ENCODE results near the gene MYO1B.

MYO1B gene

GRCh38 chr2:191264647-191265081 lies 19.5 kb downstream of the MYO1B start:
- DNase-seq: no peak

GRCh38 chr2:191265311-191266170 lies 20.3 kb downstream of the MYO1B start:
- DNase-seq: no peak

DNA sequence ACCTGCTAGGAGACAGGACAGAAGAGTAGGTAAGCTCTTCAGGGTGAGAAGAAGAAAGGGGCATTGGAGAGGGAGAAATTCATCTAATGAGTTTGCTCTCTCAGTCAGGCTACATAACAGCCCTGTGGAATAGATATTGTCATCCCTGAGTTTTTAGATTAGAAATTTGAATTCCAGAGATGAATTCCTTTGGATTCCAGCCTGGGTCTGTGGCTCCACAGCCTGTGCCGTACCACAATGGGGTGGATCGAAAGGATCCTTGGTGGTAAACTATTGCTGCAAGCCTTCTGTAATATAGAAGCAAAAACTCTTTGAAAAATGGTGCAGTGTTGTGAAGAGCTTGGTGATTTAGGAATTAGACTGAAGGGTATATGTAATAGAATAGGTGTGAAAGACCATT lies 21.0 kb downstream of the MYO1B start:
- no peak for DNase-seq

DNA sequence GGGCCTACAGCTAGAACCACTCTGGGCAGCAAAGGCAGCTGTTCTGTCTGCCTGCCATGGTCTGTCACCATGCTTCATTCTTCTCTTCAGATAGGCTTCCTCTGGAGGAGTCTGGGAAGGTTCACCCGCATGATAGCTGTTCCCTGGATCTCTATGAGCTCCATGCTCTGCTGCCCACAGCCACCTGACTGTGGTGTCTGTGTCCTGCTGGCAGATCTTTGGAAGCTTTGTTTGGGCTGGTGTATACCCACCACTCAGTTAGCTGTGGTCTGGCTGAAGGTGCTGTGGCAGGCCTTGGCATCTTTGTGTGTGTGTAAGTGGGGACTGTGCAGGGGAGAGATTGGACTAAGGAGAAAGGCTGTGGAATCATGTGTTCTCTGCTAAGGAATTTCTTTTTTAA lies 23.4 kb downstream of the MYO1B start:
- DNase-seq: no peak

DNA sequence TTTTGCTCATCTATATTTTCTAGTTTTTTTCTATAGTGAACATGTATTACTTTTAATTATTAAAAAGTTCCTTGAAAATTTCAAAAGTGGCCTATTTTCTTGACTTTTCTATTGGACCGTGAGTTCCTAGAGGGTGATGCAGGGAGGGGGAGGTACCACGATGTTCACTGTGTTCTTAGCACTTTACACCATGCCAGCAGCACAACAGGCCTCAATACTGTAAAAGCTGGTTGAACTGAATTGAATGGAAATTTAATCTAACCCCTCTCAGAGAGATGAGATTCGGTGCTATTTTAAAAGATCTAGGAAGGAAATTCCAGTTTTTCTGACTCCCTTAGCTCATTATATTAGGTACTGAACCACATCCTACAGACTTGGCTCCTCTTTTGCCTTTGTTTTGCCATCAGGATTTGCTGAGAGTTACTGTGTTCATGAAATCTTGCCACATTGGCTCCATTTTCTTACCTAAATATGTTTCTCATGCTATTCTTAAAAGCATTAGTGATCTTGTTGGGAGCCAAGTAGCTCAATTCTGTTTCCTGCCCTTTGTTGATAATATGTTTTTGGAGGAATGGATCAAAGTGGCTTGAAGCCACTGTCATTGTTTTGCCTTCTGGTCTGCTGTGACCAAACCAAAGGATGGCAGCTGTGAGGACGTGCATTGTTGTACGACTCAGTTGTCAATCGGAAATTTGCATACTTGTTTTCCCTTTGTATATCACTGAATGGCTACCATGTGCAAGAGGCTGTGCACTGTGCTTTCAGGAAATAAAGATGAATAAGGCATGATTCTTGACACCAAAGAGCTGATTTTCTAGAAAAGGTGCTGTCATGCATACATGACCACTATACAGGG lies 25.3 kb downstream of the MYO1B start:
- no peak for DNase-seq

DNA sequence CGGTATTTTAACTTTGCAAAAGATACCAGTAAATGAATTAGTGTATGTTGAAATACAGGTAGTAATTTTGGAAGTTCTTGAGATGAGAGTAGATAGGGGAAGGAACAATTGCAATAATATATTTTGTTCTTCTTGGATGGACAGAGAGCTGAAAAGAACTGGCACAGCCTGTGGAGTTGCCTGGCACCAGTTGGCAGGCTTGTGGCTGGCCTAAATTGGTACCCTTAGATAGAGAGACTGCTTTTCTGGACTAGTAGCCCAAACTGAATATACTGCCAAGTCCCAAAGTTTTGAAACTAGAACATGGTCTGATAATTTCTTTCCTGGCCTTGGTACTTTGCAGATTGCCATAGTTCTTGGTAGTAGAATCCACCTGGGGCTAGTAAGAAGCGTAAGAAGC lies 26.9 kb downstream of the MYO1B start:
- no peak for DNase-seq

- peak in 1 of 2 experiments; percentile 16 for DNase-seq
Observed at GRCh38 chr2:191274413-191274815, 29.2 kb downstream of the MYO1B start.

DNA sequence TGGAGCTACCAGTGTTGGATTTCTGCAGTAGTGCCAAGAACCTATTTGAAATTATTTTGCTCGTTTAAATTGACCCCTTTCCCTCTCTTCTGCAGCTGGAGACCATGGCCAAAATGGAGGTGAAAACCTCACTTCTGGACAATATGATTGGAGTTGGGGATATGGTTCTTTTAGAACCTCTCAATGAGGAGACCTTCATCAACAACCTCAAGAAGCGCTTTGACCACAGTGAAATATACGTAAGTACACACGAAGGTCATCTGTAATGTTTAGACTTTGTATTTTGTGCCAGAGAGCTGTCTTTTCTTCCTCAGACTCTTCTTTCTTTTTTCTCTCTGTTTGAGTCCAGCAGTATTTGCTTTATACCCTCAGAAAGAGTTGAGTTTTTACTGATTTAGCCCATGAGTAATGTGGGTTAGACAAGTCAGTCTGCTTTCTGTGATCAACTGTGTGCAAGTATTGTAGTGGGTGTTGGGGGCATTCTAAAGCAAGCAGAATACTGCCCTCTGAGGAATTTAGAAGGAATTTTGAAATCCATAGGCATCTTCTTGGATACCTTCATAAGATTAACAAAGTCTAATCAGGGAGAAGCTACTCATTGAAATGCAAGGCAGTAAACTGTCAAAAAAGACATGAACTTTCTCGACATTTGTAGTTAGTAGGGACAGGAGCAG lies 31.7 kb downstream of the MYO1B start:
- DNase-seq: no peak

DNA sequence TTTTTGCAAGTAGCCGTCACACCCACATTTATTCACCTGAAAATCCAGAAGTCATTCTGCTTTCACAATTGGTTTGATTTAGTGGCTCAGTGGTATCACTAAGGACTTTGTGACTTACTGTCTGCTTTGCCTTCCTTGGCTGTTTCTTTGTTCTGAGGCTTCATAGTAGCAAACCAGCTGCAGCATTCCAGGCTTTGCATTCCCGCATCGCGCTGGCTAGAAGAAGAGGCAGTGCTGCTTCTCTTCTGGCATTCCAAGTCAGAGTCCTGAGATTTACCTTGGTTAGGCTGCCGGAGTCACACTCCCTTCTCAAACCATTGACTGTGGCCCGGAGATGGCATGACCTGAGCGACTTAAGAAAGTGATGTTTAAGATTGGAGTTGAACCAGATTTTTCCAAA lies 35.1 kb downstream of the MYO1B start:
- DNase-seq: no peak

GRCh38 chr2:191280834-191281756 lies 35.9 kb downstream of the MYO1B start:
- DNase-seq: no peak

DNA sequence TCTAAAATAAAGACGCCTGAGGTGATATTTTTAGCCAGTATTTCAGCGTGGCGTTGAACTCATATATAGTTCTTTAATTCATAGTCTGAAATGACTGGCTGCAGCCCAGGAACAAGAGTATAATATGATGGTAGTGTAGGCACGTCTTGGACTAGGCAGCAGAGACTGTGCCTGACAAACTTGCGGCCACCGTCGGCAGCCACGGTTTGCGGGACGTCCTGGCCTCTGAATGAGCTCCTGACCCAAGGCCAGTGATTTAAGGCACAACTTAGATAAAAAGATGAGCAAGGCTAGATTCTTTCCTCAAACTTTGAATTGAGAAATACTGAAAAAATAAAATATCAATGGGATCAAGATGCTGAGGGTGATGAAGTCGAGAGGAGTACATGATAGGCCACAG lies 40.0 kb downstream of the MYO1B start:
- DNase-seq: no peak

GRCh38 chr2:191287820-191288219 lies 42.6 kb downstream of the MYO1B start:
- no peak for DNase-seq

GRCh38 chr2:191289049-191289448 lies 43.8 kb downstream of the MYO1B start:
- no peak for DNase-seq

DNA sequence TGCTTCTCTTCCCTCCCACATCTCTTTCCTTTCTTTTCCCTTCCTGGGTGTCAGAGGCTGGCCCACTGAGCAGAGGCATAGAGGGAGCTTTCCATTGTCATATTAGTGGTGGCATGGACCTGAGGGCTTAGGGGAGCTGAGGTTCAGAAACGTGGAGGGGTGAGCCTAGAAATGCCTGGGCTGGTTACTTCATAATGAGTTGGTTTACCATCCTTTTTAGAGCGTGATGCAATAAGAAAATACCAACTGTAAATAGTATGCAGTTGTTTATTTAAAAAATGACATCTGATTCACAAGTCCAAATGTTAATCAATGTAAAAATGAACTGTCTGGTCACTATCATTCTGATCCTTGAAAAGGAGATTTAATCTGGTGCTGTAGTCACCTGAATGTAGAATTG lies 46.3 kb downstream of the MYO1B start:
- no peak for DNase-seq

- no peak for DNase-seq
Observed at GRCh38 chr2:191292869-191293268, 47.7 kb downstream of the MYO1B start.

DNA sequence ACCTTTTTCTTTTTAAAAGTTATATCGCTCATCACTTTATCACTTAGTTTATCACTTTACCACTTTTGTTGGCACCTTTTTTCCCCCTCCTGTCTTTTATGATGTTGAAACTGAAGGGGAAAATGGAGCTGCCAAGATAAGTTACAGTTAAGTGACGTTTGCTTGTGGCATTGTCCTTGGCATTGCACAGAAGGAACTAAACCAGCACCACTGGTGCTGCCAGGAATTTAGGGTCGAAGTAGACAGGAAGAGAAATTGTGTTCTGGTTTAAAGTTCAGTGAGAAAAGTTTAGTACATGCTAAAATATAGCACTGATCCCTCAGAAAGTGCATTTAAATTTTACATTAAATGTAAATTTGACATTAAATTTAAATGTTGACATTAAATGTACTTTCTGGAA lies 49.9 kb downstream of the MYO1B start:
- DNase-seq: no peak

GRCh38 chr2:191296083-191297006 lies 51.1 kb downstream of the MYO1B start:
- no peak for DNase-seq

DNA sequence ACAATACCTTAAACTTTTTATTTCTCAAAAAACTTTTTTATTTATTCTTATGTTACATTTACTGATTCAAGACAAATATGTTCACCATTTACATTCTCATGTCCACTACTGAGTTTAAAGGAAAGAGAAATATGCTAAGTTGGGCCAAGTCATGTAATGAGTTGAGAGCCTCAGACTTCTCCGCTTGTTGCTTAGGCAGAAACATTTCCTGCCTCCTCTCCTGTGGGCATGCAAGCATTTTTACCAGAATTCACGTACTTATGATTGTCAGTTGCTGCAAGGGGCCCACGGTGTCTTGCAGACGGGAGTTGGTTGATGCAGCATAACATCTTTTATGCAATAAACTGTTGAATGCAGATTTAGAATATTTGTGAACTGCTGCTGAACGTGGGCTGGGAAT lies 51.8 kb downstream of the MYO1B start:
- DNase-seq: no peak

DNA sequence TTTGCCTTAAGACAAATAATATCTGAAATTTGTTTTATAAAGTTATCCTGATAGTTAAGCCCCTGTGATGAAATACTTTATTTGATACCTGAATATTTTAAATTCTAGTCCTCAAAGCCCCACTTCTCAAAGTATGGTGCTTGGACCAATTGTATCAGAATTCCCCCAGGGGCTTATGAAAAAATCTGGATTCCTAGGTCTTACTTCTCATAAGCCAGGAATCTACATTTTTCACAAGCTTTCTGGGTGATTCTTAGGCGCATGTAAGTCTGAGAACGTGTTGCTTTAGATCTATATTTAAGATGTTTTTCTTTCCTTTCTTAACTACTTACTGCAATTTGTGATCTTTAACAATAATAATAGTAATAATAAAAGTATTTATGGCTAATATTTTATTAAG lies 53.1 kb downstream of the MYO1B start:
- DNase-seq: no peak

DNA sequence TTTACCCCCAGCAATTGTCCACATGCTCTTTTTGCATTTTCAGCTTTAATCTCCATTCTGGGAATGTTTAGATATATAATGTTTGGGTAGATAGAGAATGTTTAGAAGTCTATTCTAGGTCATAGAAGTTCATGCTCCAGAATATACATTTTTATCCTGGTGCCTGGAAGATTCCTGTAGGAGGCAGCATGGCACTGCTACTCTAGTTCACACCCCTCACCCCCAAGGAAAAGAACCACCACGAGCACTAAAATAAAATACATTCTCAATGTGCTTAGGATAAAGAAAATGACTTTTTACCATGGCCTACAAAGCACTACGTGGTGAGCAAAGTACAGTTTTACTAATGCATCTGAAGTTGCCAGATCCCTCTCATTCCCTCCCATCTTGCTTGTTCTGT lies 53.8 kb downstream of the MYO1B start:
- no peak for DNase-seq

- no peak for DNase-seq
Observed at GRCh38 chr2:191299866-191300265, 54.7 kb downstream of the MYO1B start.

All from AML-193 (cell line).